NCI-H1105 (cell line): ENCODE results near the gene SHB.

Experiments
- DNase-seq: peaks from one replicate; lab custom pipeline; 2025; lab: John Stamatoyannopoulos, UW

Gene SHB

GRCh38 chr9:38024036-38024681, 44.9 kb downstream of the SHB start:
- peak; percentile 58 for DNase-seq

GRCh38 chr9:38023661-38024035, 45.4 kb downstream of the SHB start:
- no peak for DNase-seq

GRCh38 chr9:38022995-38023394, 46.0 kb downstream of the SHB start:
- peak; percentile 36 for DNase-seq

GRCh38 chr9:38022203-38022895, 46.7 kb downstream of the SHB start:
- no peak for DNase-seq

- no peak for DNase-seq
Measured at GRCh38 chr9:38020151-38021076, 48.6 kb downstream of the SHB start.

- DNase-seq, result no peak
Measured at GRCh38 chr9:38019731-38020130, 49.3 kb downstream of the SHB start.

- DNase-seq, result no peak
Measured at GRCh38 chr9:38018958-38019602, 49.9 kb downstream of the SHB start.

- DNase-seq, result no peak
Measured at GRCh38 chr9:38018241-38018957, 50.6 kb downstream of the SHB start.

GRCh38 chr9:38017885-38018186, 51.2 kb downstream of the SHB start:
- no peak for DNase-seq

- no peak for DNase-seq
Measured at GRCh38 chr9:38017149-38017884, 51.7 kb downstream of the SHB start.

- DNase-seq, result no peak
Measured at GRCh38 chr9:38016375-38017135, 52.5 kb downstream of the SHB start.

- no peak for DNase-seq
Measured at GRCh38 chr9:38015906-38016305, 53.1 kb downstream of the SHB start.

GRCh38 chr9:38015266-38015665, 53.8 kb downstream of the SHB start:
- DNase-seq, result no peak

- no peak for DNase-seq
Measured at GRCh38 chr9:38012767-38013450, 56.1 kb downstream of the SHB start.

- DNase-seq, result no peak
Measured at GRCh38 chr9:38011991-38012390, 57.0 kb downstream of the SHB start.

- no peak for DNase-seq
Measured at GRCh38 chr9:38010918-38011704, 57.9 kb downstream of the SHB start.

GRCh38 chr9:38009990-38010389, 59.0 kb downstream of the SHB start:
- DNase-seq, result no peak

- DNase-seq, result no peak
Measured at GRCh38 chr9:38009035-38009501, 60.0 kb downstream of the SHB start.
